ENCODE data around the gene MYCBPAP. TPM values are rescaled to one million over a fixed set of nuclear protein-coding genes. Genes with fewer than 3 reads are reported as not detected.

MYCBPAP gene
- total and polyA plus RNA-seq, 2 donors (not counting 3 experiments of a cell fraction or from before 2014, with no cell fraction given), result 0.40 to 0.66 TPM

DNA sequence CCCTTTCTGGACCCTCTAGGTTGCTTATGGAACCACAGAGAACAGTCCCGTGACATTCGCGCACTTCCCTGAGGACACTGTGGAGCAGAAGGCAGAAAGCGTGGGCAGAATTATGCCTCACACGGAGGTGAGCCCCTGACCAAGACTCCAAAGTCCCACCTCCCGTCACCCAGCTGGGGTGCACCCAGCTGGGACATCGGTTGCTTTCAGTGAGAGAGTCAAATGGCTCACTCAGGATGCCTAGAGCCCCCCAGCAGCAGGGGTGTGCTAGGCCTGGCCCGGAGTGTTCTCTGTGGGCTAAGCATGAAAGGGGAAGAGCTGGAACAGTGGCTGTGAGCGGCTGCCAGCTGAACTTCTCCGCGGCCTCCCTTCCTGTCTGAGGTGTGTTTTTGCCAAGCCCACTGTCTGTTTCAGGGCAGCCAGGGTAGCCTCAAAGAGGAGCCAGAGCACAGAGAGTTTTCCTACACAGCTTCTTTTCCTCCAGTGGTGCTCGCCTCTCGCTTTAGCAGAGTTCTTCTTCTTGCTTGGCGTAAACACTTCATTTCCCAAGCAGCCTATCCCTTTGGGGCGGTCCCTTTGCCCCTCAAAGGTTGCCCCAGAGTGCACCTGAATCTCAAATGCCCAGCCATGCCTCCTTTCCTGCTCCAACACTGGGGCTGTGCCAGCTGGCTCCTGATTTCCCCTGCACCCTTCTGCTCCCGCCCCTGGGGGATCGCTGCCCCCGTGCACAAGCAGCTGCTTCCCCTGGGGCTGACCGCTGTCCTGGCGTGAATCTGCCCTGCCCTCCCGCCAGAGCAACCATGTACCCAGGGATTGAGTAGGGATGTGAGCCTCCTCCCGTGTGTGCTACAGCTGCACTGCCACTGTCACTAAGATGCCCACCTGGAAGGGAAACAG lies 37.0 kb upstream of the MYCBPAP start:
- TF ChIP-seq, protein P1, sequence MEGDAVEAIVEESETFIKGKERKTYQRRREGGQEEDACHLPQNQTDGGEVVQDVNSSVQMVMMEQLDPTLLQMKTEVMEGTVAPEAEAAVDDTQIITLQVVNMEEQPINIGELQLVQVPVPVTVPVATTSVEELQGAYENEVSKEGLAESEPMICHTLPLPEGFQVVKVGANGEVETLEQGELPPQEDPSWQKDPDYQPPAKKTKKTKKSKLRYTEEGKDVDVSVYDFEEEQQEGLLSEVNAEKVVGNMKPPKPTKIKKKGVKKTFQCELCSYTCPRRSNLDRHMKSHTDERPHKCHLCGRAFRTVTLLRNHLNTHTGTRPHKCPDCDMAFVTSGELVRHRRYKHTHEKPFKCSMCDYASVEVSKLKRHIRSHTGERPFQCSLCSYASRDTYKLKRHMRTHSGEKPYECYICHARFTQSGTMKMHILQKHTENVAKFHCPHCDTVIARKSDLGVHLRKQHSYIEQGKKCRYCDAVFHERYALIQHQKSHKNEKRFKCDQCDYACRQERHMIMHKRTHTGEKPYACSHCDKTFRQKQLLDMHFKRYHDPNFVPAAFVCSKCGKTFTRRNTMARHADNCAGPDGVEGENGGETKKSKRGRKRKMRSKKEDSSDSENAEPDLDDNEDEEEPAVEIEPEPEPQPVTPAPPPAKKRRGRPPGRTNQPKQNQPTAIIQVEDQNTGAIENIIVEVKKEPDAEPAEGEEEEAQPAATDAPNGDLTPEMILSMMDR (IDR thresholded peaks at IDR 0.05; ENCODE audit: extremely low read depth in 1 of 2, insufficient read depth in 1 of 2, low read depth in 1 of 2, low read length in 2 of 2), result no peak
- TF ChIP-seq JUN (IDR thresholded peaks at IDR 0.05; ENCODE audit: borderline replicate concordance, insufficient read depth, insufficient read length, low read depth) (no peak), POLR2AphosphoS5 (IDR thresholded peaks at IDR 0.05; ENCODE audit: insufficient read depth, low read depth, low read length) (no peak), POLR2A (IDR thresholded peaks at IDR 0.05; ENCODE audit: low read depth, low read length) (no peak), FOS (IDR thresholded peaks at IDR 0.05; ENCODE audit: borderline replicate concordance, insufficient read depth, low read length) (no peak), GATA2 (IDR thresholded peaks at IDR 0.05; ENCODE audit: insufficient read depth, insufficient read length, low read depth, low read length) (no peak), EZH2 (IDR thresholded peaks at IDR 0.05; ENCODE audit: borderline replicate concordance, low read depth, low read length, severe bottlenecking) (no peak), MYC (IDR thresholded peaks at IDR 0.05; ENCODE audit: low read depth, low read length) (no peak)
- TF ChIP-seq, protein P2, sequence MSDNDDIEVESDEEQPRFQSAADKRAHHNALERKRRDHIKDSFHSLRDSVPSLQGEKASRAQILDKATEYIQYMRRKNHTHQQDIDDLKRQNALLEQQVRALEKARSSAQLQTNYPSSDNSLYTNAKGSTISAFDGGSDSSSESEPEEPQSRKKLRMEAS (IDR thresholded peaks at IDR 0.05; ENCODE audit: insufficient read depth, insufficient read length), result no peak
- CTCF ChIA-PET, result interaction anchor here (0.5 to 1.3 kb wide), 4 partner anchors 8 to 74 kb away, joined by 3 to 7 read pairs (median 4); partner anchors contain the start of gene LRRC59
- POLR2A ChIA-PET, result no interaction called here
- Histone ChIP-seq H3K9me1 (replicated peaks; ENCODE audit: control insufficient read depth, extremely low read depth, insufficient read depth, low read length) (no peaks in the 10 kb centered on the region), H3K9ac (replicated peaks; ENCODE audit: extremely low read depth, insufficient read depth, low read length) (no peak overlapping the region), H3K4me3 (replicated peaks in 1 of 3; ENCODE audit: insufficient read depth in 1 of 3, low read depth in 1 of 3, low read length in 3 of 3) (no peak overlapping the region), H3K4me2 (ENCODE audit: insufficient read depth, low read length) (no peak overlapping the region), H3K27me3 (ENCODE audit: control insufficient read depth in 2 of 2, insufficient read depth in 2 of 2, low read length in 2 of 2) (peaks cover 22 to 38% of the 10 kb centered on the region in 2 experiments), H2AFZ (ENCODE audit: low read depth, low read length) (no peak overlapping the region), H3K4me1 (ENCODE audit: control insufficient read depth, extremely low read depth, insufficient read depth, low read length) (no peaks in the 10 kb centered on the region), H3K9me3 (replicated peaks; ENCODE audit: control insufficient read depth, insufficient read depth, low read length) (no peaks in the 10 kb centered on the region), H3K36me3 (ENCODE audit: control insufficient read depth in 2 of 2, extremely low read depth in 1 of 2, insufficient read depth in 2 of 2, low read length in 2 of 2) (no peaks in the 10 kb centered on the region), H4K20me1 (replicated peaks; ENCODE audit: control insufficient read depth, extremely low read depth, insufficient read depth, low read length) (no peaks in the 10 kb centered on the region), H3K27ac (ENCODE audit: insufficient read depth, low read depth, low read length) (no peak overlapping the region), H3K79me2 (ENCODE audit: control insufficient read depth, insufficient read depth, low read length) (no peaks in the 10 kb centered on the region)
- BruUV-seq (replicated peaks), result no TSS peak
- DNase-seq (ENCODE audit: low read depth, low spot score) (no peak), FAIRE-seq (no peak)
- intact Hi-C loops (cut with micrococcal nuclease), result no loop called here
- dilution Hi-C loops (cut with MboI; ENCODE audit: extremely low pct_ligation_motif_present, low sequenced_read_pairs), result no loop called here

Data from endothelial cell of umbilical vein (primary cell).